Mesenchymal stem cell (in vitro differentiated cells and primary cell): ENCODE measurements around the gene CCDC195.

Experiments used
- DNase-seq: peaks from one replicate; pipeline ENCODE4 v3.0.0-alpha.2; 2013
- H2AFZ ChIP-seq: one replicate; pipeline ENCODE4 v1.6.1; 2013; ENCODE audit warnings: low read depth, mild to moderate bottlenecking, control low read depth, inconsistent platforms, low read length, moderate library complexity
- H2AK5ac ChIP-seq: 2 replicates; pipeline ENCODE4 v1.6.1; 2013; ENCODE audit warnings: low read length, moderate library complexity, mild to moderate bottlenecking, inconsistent platforms; ENCODE audit not compliant: severe bottlenecking
- H2BK120ac ChIP-seq: one replicate; pipeline ENCODE4 v1.6.1; 2013; ENCODE audit warnings: low read depth, mild to moderate bottlenecking, inconsistent platforms, low read length, moderate library complexity
- H2BK12ac ChIP-seq, 2 experiments: one replicate each; pipeline ENCODE4 v1.6.1; 2013; ENCODE audit warnings: inconsistent platforms in 2 of 2, low read length in 2 of 2, mild to moderate bottlenecking in 2 of 2, moderate library complexity in 2 of 2, control low read depth in 1 of 2
- H2BK15ac ChIP-seq: one replicate; pipeline ENCODE4 v1.6.1; 2013; ENCODE audit warnings: mild to moderate bottlenecking, low read depth, inconsistent platforms; ENCODE audit not compliant: poor library complexity, severe bottlenecking
- H2BK5ac ChIP-seq: 2 replicates; pipeline ENCODE4 v1.6.1; 2013; ENCODE audit warnings: low read depth, mild to moderate bottlenecking, low read length, control low read depth, inconsistent platforms; ENCODE audit not compliant: poor library complexity, severe bottlenecking
- H3K14ac ChIP-seq, 2 experiments: one replicate each; pipeline ENCODE4 v1.6.1; 2013; ENCODE audit warnings: inconsistent platforms in 2 of 2, low read length in 2 of 2, control low read depth in 1 of 2, mild to moderate bottlenecking in 1 of 2, moderate library complexity in 1 of 2
- H3K18ac ChIP-seq, 2 experiments: one replicate each; pipeline ENCODE4 v1.6.1; 2013; ENCODE audit warnings: inconsistent platforms in 2 of 2, low read length in 2 of 2, control low read depth in 1 of 2, low read depth in 1 of 2, mild to moderate bottlenecking in 1 of 2
- H3K23ac ChIP-seq, 2 experiments: one replicate each; pipeline ENCODE4 v1.6.1; 2013; ENCODE audit warnings: inconsistent platforms in 2 of 2, low read length in 2 of 2, mild to moderate bottlenecking in 2 of 2, moderate library complexity in 2 of 2, control low read depth in 1 of 2
- H3K27ac ChIP-seq: 2 replicates; pipeline ENCODE4 v1.5.1; 2013; ENCODE audit warnings: mild to moderate bottlenecking, moderate library complexity, low read length, control low read depth, inconsistent platforms; ENCODE audit not compliant: poor library complexity, severe bottlenecking
- H3K27me3 ChIP-seq, 2 experiments: 2 replicates each; pipeline versions ENCODE4 v1.6.1 to v1.7.0; 2013; ENCODE audit warnings: low read length in 2 of 2, mild to moderate bottlenecking in 2 of 2, moderate library complexity in 2 of 2, control low read depth in 1 of 2, inconsistent platforms in 1 of 2; ENCODE audit not compliant: control insufficient read depth in 1 of 2, insufficient read depth in 1 of 2
- H3K36me3 ChIP-seq, 2 experiments: 2 replicates each; pipeline versions ENCODE4 v1.6.1 to v1.7.0; 2013; ENCODE audit warnings: low read length in 2 of 2, control low read depth in 1 of 2, inconsistent platforms in 1 of 2, low read depth in 1 of 2, mild to moderate bottlenecking in 1 of 2; ENCODE audit not compliant: insufficient read depth in 2 of 2, control insufficient read depth in 1 of 2
- H3K4ac ChIP-seq, 2 experiments: one replicate each; pipeline ENCODE4 v1.6.1; 2013; ENCODE audit warnings: inconsistent platforms in 2 of 2, low read length in 2 of 2, mild to moderate bottlenecking in 2 of 2, moderate library complexity in 2 of 2, control low read depth in 1 of 2, low read depth in 1 of 2
- H3K4me1 ChIP-seq: 2 replicates; pipeline ENCODE4 v1.6.1; 2013; ENCODE audit warnings: low read depth, low read length, control low read depth; ENCODE audit not compliant: control insufficient read depth, insufficient read depth
- H3K4me2 ChIP-seq: 2 replicates; pipeline ENCODE4 v1.6.1; 2013; ENCODE audit warnings: low read length, mild to moderate bottlenecking, inconsistent platforms; ENCODE audit not compliant: poor library complexity, severe bottlenecking
- H3K4me3 ChIP-seq, 2 experiments: 2 replicates each; pipeline versions ENCODE4 v1.5.1 to v1.7.0; 2013; ENCODE audit warnings: low read length in 2 of 2, mild to moderate bottlenecking in 2 of 2, control low read depth in 1 of 2, low read depth in 1 of 2; ENCODE audit not compliant: insufficient read depth in 1 of 2
- H3K79me1 ChIP-seq: replicated peaks from 2 replicates; pipeline ENCODE4 v1.6.1; 2013; ENCODE audit warnings: mild to moderate bottlenecking, control low read depth, low read length, inconsistent platforms; ENCODE audit not compliant: poor library complexity, severe bottlenecking
- H3K9ac ChIP-seq: 2 replicates; pipeline ENCODE4 v1.7.0; 2013; ENCODE audit warnings: mild to moderate bottlenecking, low read length, moderate library complexity
- H3K9me3 ChIP-seq: 2 replicates; pipeline ENCODE4 v1.7.0; 2013; ENCODE audit warnings: mild to moderate bottlenecking, low read length; ENCODE audit not compliant: control insufficient read depth
- H4K8ac ChIP-seq: one replicate; pipeline ENCODE4 v1.6.1; 2013; ENCODE audit warnings: inconsistent platforms, mild to moderate bottlenecking, low read length, moderate library complexity
- H4K91ac ChIP-seq: one replicate; pipeline ENCODE4 v1.6.1; 2013; ENCODE audit warnings: mild to moderate bottlenecking, low read length, inconsistent platforms
- WGBS: methylation state at CpG from one replicate; pipeline ENCODE4 v1.1.7; 2013; ENCODE audit warnings: mixed read lengths; 5-methylcytosine and 5-hydroxymethylcytosine counted together

CCDC195 gene

DNA sequence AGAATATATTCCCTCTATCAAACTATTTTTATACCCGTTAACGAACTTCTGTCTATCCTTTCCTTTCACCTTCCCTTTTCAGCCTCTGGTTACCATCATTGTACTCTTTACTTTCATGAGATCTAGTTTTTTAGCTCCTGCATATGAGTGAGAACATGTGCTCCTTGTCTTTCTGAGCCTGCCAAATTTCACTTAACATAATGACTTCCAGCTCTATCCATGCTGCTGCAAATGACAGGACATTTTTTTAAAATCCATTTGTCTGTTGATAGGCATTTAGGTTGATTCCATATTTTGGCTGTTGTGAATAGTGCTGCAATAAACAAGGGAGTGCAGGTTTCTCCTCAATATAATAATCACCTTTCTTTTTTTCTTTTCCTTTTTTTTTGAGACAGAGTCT, 8.2 kb upstream of the CCDC195 start:
- Histone ChIP-seq H2BK15ac (no peak overlapping the region), H3K36me3 (no peaks in the 10 kb centered on the region), H2BK120ac (no peak overlapping the region), H3K4ac (no peak overlapping the region), H3K18ac (no peak overlapping the region), H2BK5ac (no peak overlapping the region), H2AFZ (no peak overlapping the region), H4K91ac (no peak overlapping the region), H3K9ac (no peak overlapping the region), H3K9me3 (peaks cover 22% of the 10 kb centered on the region), H2BK12ac (no peak overlapping the region), H3K27me3 (no peaks in the 10 kb centered on the region), H3K4me2 (no peak overlapping the region), H4K8ac (no peak overlapping the region), H3K79me1 (no peaks in the 10 kb centered on the region), H3K4me1 (peaks cover 1% of the 10 kb centered on the region), H3K4me3 (no peak overlapping the region), H2AK5ac (no peak overlapping the region), H3K23ac (no peak overlapping the region), H3K14ac (no peak overlapping the region), H3K27ac (no peak overlapping the region)
- no peak for DNase-seq
- WGBS = 90% methylated on average over 2 of the region's 2 CpGs

DNA sequence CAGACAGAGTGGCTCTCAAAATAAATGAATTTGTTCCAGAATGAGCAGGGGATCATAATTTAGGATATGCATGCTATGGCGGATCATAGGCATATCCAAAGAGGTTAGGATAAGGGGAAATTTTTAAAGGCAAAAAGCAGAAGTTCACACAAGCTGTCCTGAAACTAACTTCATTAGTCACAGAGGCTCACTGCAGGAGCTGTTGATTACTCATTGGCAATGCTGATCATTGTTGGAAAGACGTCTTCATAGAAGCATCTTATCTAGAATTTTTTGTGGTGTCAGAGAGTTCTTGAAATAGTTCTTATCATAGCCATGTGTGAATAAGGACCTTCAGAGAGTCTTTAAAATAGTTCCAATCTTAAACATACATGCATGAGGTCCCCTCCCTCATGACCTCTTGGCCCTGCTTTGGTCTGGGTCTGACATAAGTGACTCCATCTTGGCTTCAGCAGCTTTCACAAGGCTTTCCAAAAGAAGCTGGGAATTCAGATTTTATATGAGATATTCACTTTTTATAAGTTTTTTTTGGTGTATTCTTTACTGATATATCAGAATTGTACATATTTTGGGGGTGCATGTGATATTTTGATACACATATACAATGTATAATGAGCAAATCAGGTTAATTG, 7.5 kb upstream of the CCDC195 start:
- H3K4ac ChIP-seq = no peak overlapping the region
- no peak overlapping the region for H3K4me2 ChIP-seq
- H3K36me3 ChIP-seq = no peaks in the 10 kb centered on the region
- no peak overlapping the region for H2BK120ac ChIP-seq
- H3K79me1 ChIP-seq = no peaks in the 10 kb centered on the region
- no peak overlapping the region for H2AFZ ChIP-seq
- H3K9me3 ChIP-seq = peaks cover 20% of the 10 kb centered on the region
- H3K9ac ChIP-seq = no peak overlapping the region
- no peak overlapping the region for H3K27ac ChIP-seq
- no peak overlapping the region for H2BK15ac ChIP-seq
- H3K4me3 ChIP-seq = no peak overlapping the region
- no peak for DNase-seq
- H2AK5ac ChIP-seq = no peak overlapping the region
- H2BK5ac ChIP-seq = no peak overlapping the region
- H3K4me1 ChIP-seq = peaks cover 1% of the 10 kb centered on the region
- no peak overlapping the region for H4K91ac ChIP-seq
- no peak overlapping the region for H3K18ac ChIP-seq
- H3K27me3 ChIP-seq = no peaks in the 10 kb centered on the region
- 100% methylated on average over 1 of the region's 2 CpGs for WGBS
- H2BK12ac ChIP-seq = no peak overlapping the region
- no peak overlapping the region for H3K14ac ChIP-seq
- no peak overlapping the region for H4K8ac ChIP-seq
- no peak overlapping the region for H3K23ac ChIP-seq

- H3K18ac ChIP-seq = no peak overlapping the region
- WGBS = 90% methylated on average over 4 of the region's 4 CpGs
- no peaks in the 10 kb centered on the region for H3K79me1 ChIP-seq
- H3K4ac ChIP-seq = no peak overlapping the region
- H3K4me1 ChIP-seq = peaks cover 1% of the 10 kb centered on the region
- H3K14ac ChIP-seq = no peak overlapping the region
- no peak overlapping the region for H4K8ac ChIP-seq
- no peak overlapping the region for H2AK5ac ChIP-seq
- no peak overlapping the region for H3K4me2 ChIP-seq
- H3K27ac ChIP-seq = no peak overlapping the region
- no peak overlapping the region for H2AFZ ChIP-seq
- H3K23ac ChIP-seq = no peak overlapping the region
- H2BK120ac ChIP-seq = no peak overlapping the region
- H4K91ac ChIP-seq = no peak overlapping the region
- H2BK5ac ChIP-seq = no peak overlapping the region
- no peak overlapping the region for H2BK12ac ChIP-seq
- no peak for DNase-seq
- H3K27me3 ChIP-seq = no peaks in the 10 kb centered on the region
- H3K9ac ChIP-seq = no peak overlapping the region
- no peak overlapping the region for H3K4me3 ChIP-seq
- H3K9me3 ChIP-seq = peaks cover 15% of the 10 kb centered on the region
- H3K36me3 ChIP-seq = no peaks in the 10 kb centered on the region
- H2BK15ac ChIP-seq = no peak overlapping the region
Measured at GRCh38 chr2:224722770-224723169, 6.6 kb upstream of the CCDC195 start.

DNA sequence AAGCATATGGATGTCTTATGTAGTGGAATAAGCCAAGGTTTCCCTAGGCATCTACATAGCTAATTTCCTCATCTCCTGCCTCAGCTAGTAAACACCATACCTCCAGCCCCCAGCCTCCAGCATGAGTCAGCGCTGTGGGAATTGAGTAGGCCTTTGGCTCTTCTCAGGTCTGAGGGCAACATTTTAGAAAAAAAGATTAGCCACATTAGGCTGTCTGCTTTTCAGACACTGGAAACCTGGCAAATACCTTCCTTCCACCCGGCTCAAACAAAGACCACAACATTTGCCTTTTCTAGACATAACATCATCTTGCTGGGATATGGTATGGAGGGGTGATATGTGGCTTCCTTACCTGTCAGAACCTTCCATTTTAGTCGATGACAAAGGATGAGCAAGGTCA, 6.1 kb upstream of the CCDC195 start:
- no peak overlapping the region for H4K91ac ChIP-seq
- H4K8ac ChIP-seq = no peak overlapping the region
- H3K23ac ChIP-seq = no peak overlapping the region
- no peaks in the 10 kb centered on the region for H3K36me3 ChIP-seq
- peaks cover 1% of the 10 kb centered on the region for H3K4me1 ChIP-seq
- H3K9ac ChIP-seq = no peak overlapping the region
- H2AK5ac ChIP-seq = no peak overlapping the region
- H2BK15ac ChIP-seq = no peak overlapping the region
- 90% methylated on average over 2 of the region's 3 CpGs for WGBS
- H2BK12ac ChIP-seq = no peak overlapping the region
- no peaks in the 10 kb centered on the region for H3K79me1 ChIP-seq
- no peak overlapping the region for H3K27ac ChIP-seq
- no peak overlapping the region for H3K4ac ChIP-seq
- H2BK120ac ChIP-seq = no peak overlapping the region
- no peak overlapping the region for H3K4me2 ChIP-seq
- H3K14ac ChIP-seq = no peak overlapping the region
- no peak overlapping the region for H2AFZ ChIP-seq
- H2BK5ac ChIP-seq = no peak overlapping the region
- peak; percentile 8 for DNase-seq
- H3K18ac ChIP-seq = no peak overlapping the region
- H3K4me3 ChIP-seq = no peak overlapping the region
- peaks cover 10% of the 10 kb centered on the region for H3K9me3 ChIP-seq
- H3K27me3 ChIP-seq = no peaks in the 10 kb centered on the region
